DOHH2 (cell line): ENCODE data around the gene CCNI.

Source experiments
- CTCF ChIP-seq: fragments of 200-600 bp; sonication (generic); IDR thresholded peaks from one replicate; pipeline ENCODE4 v1.5.1; 2014; ENCODE audit warnings: antibody characterized with exemption, mild to moderate bottlenecking, low read depth, low read length; ENCODE audit not compliant: poor library complexity, severe bottlenecking
- EZH2phosphoT487 ChIP-seq: fragments of 200-600 bp; sonication (generic); IDR thresholded peaks from 2 replicates; pipeline ENCODE4 v1.6.1; 2017; ENCODE audit warnings: borderline replicate concordance, mild to moderate bottlenecking, antibody characterized with exemption, low read length, moderate library complexity, mixed read lengths

- TF ChIP-seq CTCF (peak; percentile 51), EZH2phosphoT487 (no peak)
These were observed 28.8 kb downstream of the CCNI start for GRCh38 chr4:77047037-77047436.
